Calu3 (cell line): ENCODE results near the gene HTRA2. TPM values are rescaled to one million over a fixed set of nuclear protein-coding genes. Genes with fewer than 3 reads are reported as not detected.

Source experiments
- BruUV-seq: library from RNA; stranded (reverse); fragments of 400-500 nt; replicated peaks from 2 replicates; lab custom pipeline; 2021; lab: Mats Ljungman, UMichigan
- CTCF ChIA-PET: fragments of 300-600 bp; sonication (Branson Sonifier 250); formaldehyde crosslinking; loops from one replicate; lab custom pipeline; 2022; ENCODE audit warnings: antibody characterized with exemption; lab: Charles Lee
- DNase-seq: peaks from one replicate; pipeline ENCODE4 v3.0.0; 2022
- H3K27ac Mint-ChIP-seq: one replicate; pipeline ENCODE4 v1.8.0; 2022; ENCODE audit warnings: mixed read lengths; ENCODE audit not compliant: unreplicated experiment
- H3K27me3 Mint-ChIP-seq: one replicate; pipeline ENCODE4 v1.8.0; 2022; ENCODE audit warnings: mixed read lengths; ENCODE audit not compliant: unreplicated experiment
- H3K36me3 Mint-ChIP-seq: one replicate; pipeline ENCODE4 v1.8.0; 2022; ENCODE audit warnings: mild to moderate bottlenecking, moderate library complexity, mixed read lengths; ENCODE audit not compliant: insufficient read depth, unreplicated experiment
- H3K4me1 Mint-ChIP-seq: one replicate; pipeline ENCODE4 v1.8.0; 2022; ENCODE audit warnings: mild to moderate bottlenecking, low read depth, mixed read lengths; ENCODE audit not compliant: unreplicated experiment
- H3K4me3 Mint-ChIP-seq: one replicate; pipeline ENCODE4 v1.8.0; 2022; ENCODE audit warnings: mild to moderate bottlenecking, low read depth, moderate library complexity, mixed read lengths; ENCODE audit not compliant: unreplicated experiment
- H3K9me3 Mint-ChIP-seq: one replicate; pipeline ENCODE4 v1.8.0; 2022; ENCODE audit warnings: low read depth, mixed read lengths; ENCODE audit not compliant: unreplicated experiment
- CTCF ChIP-seq: fragments of 200-600 bp; IDR thresholded peaks from one replicate; pipeline ENCODE4 v1.8.0; 2022; ENCODE audit warnings: antibody characterized with exemption; ENCODE audit not compliant: unreplicated experiment
- intact Hi-C: fragments of 100-400 bp; cut with micrococcal nuclease; formaldehyde crosslinking; loops from one replicate; pipeline ENCODE4 v1.10.0; 2022; ENCODE audit not compliant: unreplicated experiment
- total RNA-seq: library from RNA; stranded (reverse); gene quantifications from 2 replicates; pipeline ENCODE4 v1.2.3, GENCODE V29; 2022

HTRA2 gene
- total RNA-seq, 1 experiment from 2014 or later: 26.3 TPM

DNA sequence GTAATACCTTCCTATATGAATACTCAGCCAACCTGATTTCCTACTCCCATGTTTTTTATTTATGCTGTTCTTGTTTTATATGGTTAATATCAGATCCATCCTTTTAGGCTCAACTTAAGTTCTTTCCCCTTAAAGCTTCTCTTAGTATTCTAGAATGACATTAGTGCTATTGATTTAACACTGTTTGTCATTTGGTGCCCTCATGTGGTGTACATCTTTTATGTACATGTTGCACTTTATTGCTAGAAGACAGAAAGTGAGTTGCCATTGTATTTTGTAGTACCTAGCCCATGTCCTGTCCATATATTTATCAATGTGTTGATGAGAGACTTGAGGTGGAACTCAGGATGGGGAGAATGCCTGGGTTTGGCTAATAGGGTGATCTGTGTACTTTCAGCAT, 2.5 kb downstream of the HTRA2 start:
- Mint-ChIP-seq H3K27me3 (peaks cover 18% of the 10 kb centered on the region), H3K4me3 (no peak overlapping the region), H3K9me3 (no peaks in the 10 kb centered on the region), H3K36me3 (peaks cover 34% of the 10 kb centered on the region), H3K4me1 (peaks cover 28% of the 10 kb centered on the region), H3K27ac (no peak overlapping the region)
- CTCF ChIA-PET: interaction anchor here (0.7 to 1.9 kb wide), 4 partner anchors 26 to 74 kb away, joined by 3 to 11 read pairs (median 5); partner anchors contain the start of genes CCDC142, TTC31 and WBP1
- no TSS peak for BruUV-seq
- no peak for TF ChIP-seq CTCF
- no peak for DNase-seq
- intact Hi-C loops: loop anchor here (1.0 to 10.0 kb wide), 2 partner anchors 49 to 197 kb away; partner anchors contain the start of gene TTC31

DNA sequence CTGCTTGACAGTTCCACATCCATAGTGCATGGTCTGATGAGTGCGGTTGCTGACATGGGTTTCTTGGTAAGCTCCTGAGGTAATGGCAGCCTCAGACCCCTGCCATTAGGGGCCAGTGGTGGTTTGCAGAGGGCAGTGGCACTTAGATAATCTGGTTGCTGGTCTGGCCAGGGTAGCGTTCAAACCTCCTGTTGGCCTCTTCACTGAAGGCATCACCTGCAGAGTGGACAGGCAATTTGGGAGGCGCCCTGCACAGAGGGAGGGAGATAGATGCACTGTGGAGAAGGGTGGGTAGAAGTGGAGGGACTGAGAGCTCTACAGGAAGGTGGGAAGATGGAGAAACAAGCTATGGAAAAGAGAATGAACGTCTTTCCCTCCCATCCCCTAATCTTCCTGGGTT, 3.7 kb downstream of the HTRA2 start:
- Mint-ChIP-seq H3K4me3 (no peak overlapping the region), H3K4me1 (peaks cover 19% of the 10 kb centered on the region), H3K27ac (no peak overlapping the region), H3K27me3 (peaks cover 30% of the 10 kb centered on the region), H3K36me3 (peaks cover 28% of the 10 kb centered on the region), H3K9me3 (no peaks in the 10 kb centered on the region)
- no peak for DNase-seq
- BruUV-seq: no TSS peak
- no peak for TF ChIP-seq CTCF
- intact Hi-C loops: loop anchor here (10.0 kb wide), 1 partner anchor 199 kb away; no protein-coding TSS in a partner anchor
- CTCF ChIA-PET: no interaction called here

DNA sequence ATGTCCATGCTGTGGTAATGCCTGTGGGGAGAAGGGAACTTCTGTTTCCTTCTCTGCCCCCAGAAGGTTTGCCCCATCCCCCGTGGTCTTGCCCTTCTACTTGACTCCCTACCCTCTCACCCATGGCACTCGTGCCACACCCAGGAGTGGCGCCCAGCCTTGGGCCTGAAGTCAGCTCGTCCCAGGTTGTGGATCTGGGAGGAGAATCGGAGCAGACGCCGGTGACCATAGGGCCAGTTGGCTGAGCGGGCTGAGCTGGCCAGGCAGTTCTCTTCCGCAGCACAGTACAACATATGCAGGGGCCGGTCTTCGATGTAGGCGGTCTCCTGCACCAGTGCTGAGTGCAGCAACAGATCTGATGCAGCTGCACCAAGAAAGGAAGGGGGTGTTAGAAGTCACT, 4.7 kb downstream of the HTRA2 start:
- Mint-ChIP-seq H3K9me3 (no peaks in the 10 kb centered on the region), H3K27me3 (peaks cover 40% of the 10 kb centered on the region), H3K4me1 (peaks cover 17% of the 10 kb centered on the region), H3K27ac (no peak overlapping the region), H3K36me3 (peaks cover 18% of the 10 kb centered on the region), H3K4me3 (no peak overlapping the region)
- CTCF ChIA-PET: no interaction called here
- intact Hi-C loops: loop anchor here (10.0 kb wide), 1 partner anchor 200 kb away; no protein-coding TSS in a partner anchor
- no peak for DNase-seq
- BruUV-seq: no TSS peak
- TF ChIP-seq CTCF: no peak

DNA sequence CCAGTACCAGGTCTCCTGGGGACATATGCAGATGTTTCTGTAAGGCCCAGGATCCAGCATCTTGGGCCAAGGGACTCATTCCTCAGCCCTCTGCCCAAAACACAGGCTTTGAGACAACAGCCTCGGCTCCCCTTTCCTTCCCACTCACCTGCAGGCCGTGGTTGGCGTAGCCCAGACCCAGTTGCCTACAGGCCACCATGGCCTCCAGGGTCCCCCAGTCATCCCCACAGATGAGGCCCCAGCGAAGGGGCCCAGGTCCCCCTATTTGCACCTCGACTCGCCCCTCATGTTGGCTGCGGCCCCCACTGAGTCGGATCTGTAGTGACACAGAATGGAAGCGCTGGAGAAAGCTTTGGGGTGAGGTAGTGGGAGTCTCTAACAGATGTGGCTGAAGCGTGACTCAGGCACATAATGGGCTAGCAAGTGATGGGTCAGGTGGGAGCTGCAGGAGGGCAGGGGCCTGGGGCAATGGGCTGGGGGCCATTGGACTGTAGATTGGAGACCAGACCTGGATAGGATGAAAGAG, 5.8 kb downstream of the HTRA2 start:
- no TSS peak for BruUV-seq
- no peak overlapping the region for H3K27ac Mint-ChIP-seq

More for the DNA sequence above, 5.8 kb downstream of the HTRA2 start:
- Mint-ChIP-seq H3K9me3 (no peaks in the 10 kb centered on the region), H3K36me3 (peaks cover 7% of the 10 kb centered on the region), H3K27me3 (peaks cover 40% of the 10 kb centered on the region), H3K4me1 (peaks cover 16% of the 10 kb centered on the region), H3K4me3 (no peak overlapping the region)
- CTCF ChIA-PET: no interaction called here
- no peak for TF ChIP-seq CTCF
- DNase-seq: no peak
- intact Hi-C loops: loop anchor here (10.0 kb wide), 1 partner anchor 201 kb away; no protein-coding TSS in a partner anchor
